HEK293 (cell line): ENCODE measurements around the gene KIAA1586.

Source experiments
- CTCF ChIP-seq: fragments of 450-650 bp; formaldehyde crosslinking; IDR thresholded peaks from 2 replicates; pipeline ENCODE4 v1.5.1; 2016; ENCODE audit warnings: missing biosample characterization, missing genetic modification characterization
- KLF16 ChIP-seq: fragments of 450-650 bp; formaldehyde crosslinking; IDR thresholded peaks from 2 replicates; pipeline ENCODE4 v1.5.1; 2017; ENCODE audit warnings: missing biosample characterization, missing genetic modification characterization
- OSR2 ChIP-seq: fragments of 450-650 bp; formaldehyde crosslinking; IDR thresholded peaks from 2 replicates; pipeline ENCODE4 v1.5.1; 2016; ENCODE audit warnings: missing biosample characterization, missing genetic modification characterization
- RBAK ChIP-seq: fragments of 450-650 bp; formaldehyde crosslinking; IDR thresholded peaks from 2 replicates; pipeline ENCODE4 v1.5.1; 2016; ENCODE audit warnings: missing biosample characterization, missing genetic modification characterization
- SP3 ChIP-seq: fragments of 450-650 bp; formaldehyde crosslinking; IDR thresholded peaks from 2 replicates; pipeline ENCODE4 v1.5.1; 2016; ENCODE audit warnings: missing biosample characterization, missing genetic modification characterization
- SP7 ChIP-seq: fragments of 450-650 bp; formaldehyde crosslinking; IDR thresholded peaks from 2 replicates; pipeline ENCODE4 v1.5.1; 2016; ENCODE audit warnings: missing biosample characterization, missing genetic modification characterization
- ZBTB1 ChIP-seq: fragments of 450-650 bp; formaldehyde crosslinking; IDR thresholded peaks from 2 replicates; pipeline ENCODE4 v1.5.1; 2016; ENCODE audit warnings: missing biosample characterization, missing genetic modification characterization
- ZEB2 ChIP-seq: fragments of 450-650 bp; formaldehyde crosslinking; IDR thresholded peaks from 2 replicates; pipeline ENCODE4 v1.5.1; 2016; ENCODE audit warnings: missing biosample characterization, missing genetic modification characterization
- ZNF146 ChIP-seq: fragments of 450-650 bp; formaldehyde crosslinking; IDR thresholded peaks from 2 replicates; pipeline ENCODE4 v1.5.1; 2016; ENCODE audit warnings: missing biosample characterization, missing genetic modification characterization
- ZNF155 ChIP-seq: fragments of 450-650 bp; formaldehyde crosslinking; IDR thresholded peaks from 2 replicates; pipeline ENCODE4 v1.5.1; 2016; ENCODE audit warnings: missing biosample characterization, missing genetic modification characterization
- ZNF175 ChIP-seq: fragments of 450-650 bp; formaldehyde crosslinking; IDR thresholded peaks from 2 replicates; pipeline ENCODE4 v1.5.1; 2016; ENCODE audit warnings: missing biosample characterization, missing genetic modification characterization
- ZNF202 ChIP-seq: fragments of 450-650 bp; formaldehyde crosslinking; IDR thresholded peaks from 2 replicates; pipeline ENCODE4 v1.5.1; 2016; ENCODE audit warnings: missing biosample characterization, missing genetic modification characterization, borderline replicate concordance
- ZNF23 ChIP-seq: fragments of 450-650 bp; formaldehyde crosslinking; IDR thresholded peaks from 2 replicates; pipeline ENCODE4 v1.5.1; 2016; ENCODE audit warnings: missing biosample characterization, missing genetic modification characterization, borderline replicate concordance
- ZNF335 ChIP-seq: fragments of 450-650 bp; formaldehyde crosslinking; conservative IDR thresholded peaks from 2 replicates; pipeline ENCODE4 v1.5.1; 2016; ENCODE audit warnings: missing biosample characterization, missing genetic modification characterization
- ZNF362 ChIP-seq: fragments of 450-650 bp; formaldehyde crosslinking; IDR thresholded peaks from 2 replicates; pipeline ENCODE4 v1.5.1; 2016; ENCODE audit warnings: missing biosample characterization, missing genetic modification characterization
- ZNF37A ChIP-seq: fragments of 450-650 bp; IDR thresholded peaks from 2 replicates; pipeline ENCODE4 v1.5.1; 2018; ENCODE audit warnings: missing biosample characterization, missing genetic modification characterization
- ZNF501 ChIP-seq: fragments of 450-650 bp; formaldehyde crosslinking; IDR thresholded peaks from 2 replicates; pipeline ENCODE4 v1.5.1; 2016; ENCODE audit warnings: missing biosample characterization, missing genetic modification characterization
- ZNF514 ChIP-seq: fragments of 450-650 bp; formaldehyde crosslinking; IDR thresholded peaks from 2 replicates; pipeline ENCODE4 v1.5.1; 2016; ENCODE audit warnings: missing biosample characterization, missing genetic modification characterization
- ZNF518A ChIP-seq: fragments of 450-650 bp; formaldehyde crosslinking; conservative IDR thresholded peaks from 2 replicates; pipeline ENCODE4 v1.5.1; 2016; ENCODE audit warnings: low read depth, missing biosample characterization, missing genetic modification characterization
- ZNF529 ChIP-seq: fragments of 450-650 bp; formaldehyde crosslinking; IDR thresholded peaks from 2 replicates; pipeline ENCODE4 v1.5.1; 2017; ENCODE audit warnings: missing genetic modification characterization, missing biosample characterization; ENCODE audit not compliant: insufficient replicate concordance
- ZNF561 ChIP-seq: fragments of 450-650 bp; IDR thresholded peaks from 2 replicates; pipeline ENCODE4 v1.5.1; 2018; ENCODE audit warnings: missing biosample characterization, missing genetic modification characterization, borderline replicate concordance
- ZNF610 ChIP-seq: fragments of 450-650 bp; formaldehyde crosslinking; IDR thresholded peaks from 2 replicates; pipeline ENCODE4 v1.5.1; 2016; ENCODE audit warnings: missing biosample characterization, missing genetic modification characterization, borderline replicate concordance
- ZNF791 ChIP-seq: fragments of 450-650 bp; formaldehyde crosslinking; IDR thresholded peaks from 2 replicates; pipeline ENCODE4 v1.5.1; 2016; ENCODE audit warnings: missing biosample characterization, missing genetic modification characterization
- ZNF843 ChIP-seq: fragments of 450-650 bp; formaldehyde crosslinking; IDR thresholded peaks from 2 replicates; pipeline ENCODE4 v1.5.1; 2016; ENCODE audit warnings: missing biosample characterization, missing genetic modification characterization
- TF ChIP-seq, protein P1 (sequence below): fragments of 450-650 bp; formaldehyde crosslinking; IDR thresholded peaks from 2 replicates; pipeline ENCODE4 v1.5.1; 2016; ENCODE audit warnings: missing biosample characterization, missing genetic modification characterization
- TF ChIP-seq, protein P2 (sequence below): fragments of 450-650 bp; formaldehyde crosslinking; IDR thresholded peaks from 2 replicates; pipeline ENCODE4 v1.5.1; 2017; ENCODE audit warnings: missing biosample characterization, missing genetic modification characterization

Gene KIAA1586

GRCh38 chr6:57089687-57090457, 43.4 kb downstream of the KIAA1586 start, which contains the start of gene ZNF451 (continued):
- TF ChIP-seq, protein P1, sequence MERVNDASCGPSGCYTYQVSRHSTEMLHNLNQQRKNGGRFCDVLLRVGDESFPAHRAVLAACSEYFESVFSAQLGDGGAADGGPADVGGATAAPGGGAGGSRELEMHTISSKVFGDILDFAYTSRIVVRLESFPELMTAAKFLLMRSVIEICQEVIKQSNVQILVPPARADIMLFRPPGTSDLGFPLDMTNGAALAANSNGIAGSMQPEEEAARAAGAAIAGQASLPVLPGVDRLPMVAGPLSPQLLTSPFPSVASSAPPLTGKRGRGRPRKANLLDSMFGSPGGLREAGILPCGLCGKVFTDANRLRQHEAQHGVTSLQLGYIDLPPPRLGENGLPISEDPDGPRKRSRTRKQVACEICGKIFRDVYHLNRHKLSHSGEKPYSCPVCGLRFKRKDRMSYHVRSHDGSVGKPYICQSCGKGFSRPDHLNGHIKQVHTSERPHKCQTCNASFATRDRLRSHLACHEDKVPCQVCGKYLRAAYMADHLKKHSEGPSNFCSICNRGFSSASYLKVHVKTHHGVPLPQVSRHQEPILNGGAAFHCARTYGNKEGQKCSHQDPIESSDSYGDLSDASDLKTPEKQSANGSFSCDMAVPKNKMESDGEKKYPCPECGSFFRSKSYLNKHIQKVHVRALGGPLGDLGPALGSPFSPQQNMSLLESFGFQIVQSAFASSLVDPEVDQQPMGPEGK (tag by site-specific recombination), result peak; percentile 89
- TF ChIP-seq, protein P2, sequence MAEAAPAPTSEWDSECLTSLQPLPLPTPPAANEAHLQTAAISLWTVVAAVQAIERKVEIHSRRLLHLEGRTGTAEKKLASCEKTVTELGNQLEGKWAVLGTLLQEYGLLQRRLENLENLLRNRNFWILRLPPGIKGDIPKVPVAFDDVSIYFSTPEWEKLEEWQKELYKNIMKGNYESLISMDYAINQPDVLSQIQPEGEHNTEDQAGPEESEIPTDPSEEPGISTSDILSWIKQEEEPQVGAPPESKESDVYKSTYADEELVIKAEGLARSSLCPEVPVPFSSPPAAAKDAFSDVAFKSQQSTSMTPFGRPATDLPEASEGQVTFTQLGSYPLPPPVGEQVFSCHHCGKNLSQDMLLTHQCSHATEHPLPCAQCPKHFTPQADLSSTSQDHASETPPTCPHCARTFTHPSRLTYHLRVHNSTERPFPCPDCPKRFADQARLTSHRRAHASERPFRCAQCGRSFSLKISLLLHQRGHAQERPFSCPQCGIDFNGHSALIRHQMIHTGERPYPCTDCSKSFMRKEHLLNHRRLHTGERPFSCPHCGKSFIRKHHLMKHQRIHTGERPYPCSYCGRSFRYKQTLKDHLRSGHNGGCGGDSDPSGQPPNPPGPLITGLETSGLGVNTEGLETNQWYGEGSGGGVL (tag by site-specific recombination), result no peak; the same call in 1 of the 2 replicates
- TF ChIP-seq ZNF843 (tag by site-specific recombination) (peak; percentile 19), SP3 (tag by site-specific recombination) (peak; percentile 98), ZNF175 (no peak), ZNF146 (tag by site-specific recombination) (no peak), ZNF561 (peak; percentile 85; the same call in 1 of the 2 replicates), ZNF529 (no peak), ZNF514 (tag by site-specific recombination) (no peak), ZNF518A (peak; percentile 82), ZNF23 (tag by site-specific recombination) (no peak), SP7 (tag by site-specific recombination) (peak; percentile 62; the same call in 1 of the 2 replicates), ZNF202 (tag by site-specific recombination) (no peak), ZNF610 (peak; percentile 96), ZNF501 (tag by site-specific recombination) (peak; percentile 87), KLF16 (tag by site-specific recombination) (peak; percentile 68; the same call in 1 of the 2 replicates), ZNF155 (no peak), ZNF362 (tag by site-specific recombination) (no peak), OSR2 (tag by site-specific recombination) (peak; percentile 68; the same call in 1 of the 2 replicates), ZEB2 (tag by site-specific recombination) (peak; percentile 86; the same call in 1 of the 2 replicates), ZNF335 (peak; percentile 96), ZNF37A (no peak), ZNF791 (tag by site-specific recombination) (no peak), ZBTB1 (tag by site-specific recombination) (no peak), CTCF (tag by site-specific recombination) (no peak; the same call in 1 of the 2 replicates), RBAK (tag by site-specific recombination) (no peak)
